Astrocyte (in vitro differentiated cells and primary cell): Measurements from ENCODE around the gene SRSF1. TPM values are rescaled to one million over a fixed set of nuclear protein-coding genes. Genes with fewer than 3 reads are reported as not detected.

Experiments
- DNase-seq: peaks from one replicate; pipeline ENCODE4 v3.0.0-alpha.2; 2010; ENCODE audit warnings: low read depth
- FAIRE-seq: peaks from 2 replicates; lab custom pipeline; 2011; peaks lifted over from hg19 to GRCh38; lab: Jason Lieb, UNC
- H2AFZ ChIP-seq: 2 replicates; pipeline ENCODE4 v1.6.0; 2012; ENCODE audit warnings: low read depth, low read length, inconsistent platforms
- H3K27ac ChIP-seq: 2 replicates; pipeline ENCODE4 v1.5.1; 2011; ENCODE audit warnings: low read depth, low read length, inconsistent platforms
- H3K27me3 ChIP-seq: 2 replicates; pipeline ENCODE4 v1.6.0; 2011; ENCODE audit warnings: low read length, inconsistent platforms; ENCODE audit not compliant: insufficient read depth
- H3K36me3 ChIP-seq: 2 replicates; pipeline ENCODE4 v1.5.1; 2011; ENCODE audit warnings: low read length, inconsistent platforms; ENCODE audit not compliant: insufficient read depth
- H3K4me1 ChIP-seq: 2 replicates; pipeline ENCODE4 v1.5.1; 2011; ENCODE audit warnings: low read length, inconsistent platforms; ENCODE audit not compliant: insufficient read depth
- H3K4me2 ChIP-seq: 2 replicates; pipeline ENCODE4 v1.6.0; 2012; ENCODE audit warnings: low read length, inconsistent platforms
- H3K4me3 ChIP-seq: 2 replicates; pipeline ENCODE4 v1.5.1; 2011; ENCODE audit warnings: low read depth, mild to moderate bottlenecking, low read length, inconsistent platforms; ENCODE audit not compliant: insufficient read depth
- H3K79me2 ChIP-seq: 2 replicates; pipeline ENCODE4 v1.6.0; 2012; ENCODE audit warnings: mild to moderate bottlenecking, low read length, inconsistent platforms; ENCODE audit not compliant: insufficient read depth
- H3K9ac ChIP-seq: 2 replicates; pipeline ENCODE4 v1.6.0; 2012; ENCODE audit warnings: mild to moderate bottlenecking, low read length, inconsistent platforms
- H3K9me3 ChIP-seq: 2 replicates; pipeline ENCODE4 v1.5.1; 2012; ENCODE audit warnings: low read depth, mild to moderate bottlenecking, low read length, inconsistent platforms; ENCODE audit not compliant: insufficient read depth
- H4K20me1 ChIP-seq: 2 replicates; pipeline ENCODE4 v1.6.0; 2012; ENCODE audit warnings: low read length, inconsistent platforms; ENCODE audit not compliant: insufficient read depth
- H3K27ac Mint-ChIP-seq: one replicate; pipeline ENCODE4 v1.8.0; 2021; ENCODE audit warnings: mild to moderate bottlenecking, mixed read lengths; ENCODE audit not compliant: unreplicated experiment
- H3K27me3 Mint-ChIP-seq: one replicate; pipeline ENCODE4 v1.8.0; 2021; ENCODE audit warnings: low read depth, mixed read lengths; ENCODE audit not compliant: unreplicated experiment
- H3K36me3 Mint-ChIP-seq: one replicate; pipeline ENCODE4 v1.8.0; 2021; ENCODE audit warnings: low read depth, mixed read lengths; ENCODE audit not compliant: unreplicated experiment
- H3K4me1 Mint-ChIP-seq: one replicate; pipeline ENCODE4 v1.8.0; 2021; ENCODE audit warnings: low read depth, mixed read lengths; ENCODE audit not compliant: unreplicated experiment
- H3K4me3 Mint-ChIP-seq: one replicate; pipeline ENCODE4 v1.8.0; 2021; ENCODE audit warnings: mild to moderate bottlenecking, moderate library complexity, mixed read lengths; ENCODE audit not compliant: unreplicated experiment
- H3K9me3 Mint-ChIP-seq: one replicate; pipeline ENCODE4 v1.8.0; 2021; ENCODE audit warnings: mild to moderate bottlenecking, mixed read lengths; ENCODE audit not compliant: unreplicated experiment
- CTCF ChIP-seq: IDR thresholded peaks from 2 replicates; pipeline ENCODE4 v1.5.1; 2011; ENCODE audit warnings: low read depth, mild to moderate bottlenecking, inconsistent platforms, low read length, moderate library complexity; ENCODE audit not compliant: insufficient read depth
- EZH2 ChIP-seq: IDR thresholded peaks from 2 replicates; pipeline ENCODE4 v1.6.1; 2012; ENCODE audit warnings: mild to moderate bottlenecking, low read length, inconsistent platforms; ENCODE audit not compliant: insufficient read depth
- total RNA-seq: library from RNA; stranded (reverse); gene quantifications from 2 replicates; pipeline ENCODE4 v1.2.1, GENCODE V29; 2021

The SRSF1 gene
- total RNA-seq, 1 donor from 2014 or later: 196 TPM

- H3K27me3 Mint-ChIP-seq: peaks cover 55% of the 10 kb centered on the region
- no peak overlapping the region for H3K4me3 Mint-ChIP-seq
- TF ChIP-seq CTCF (no peak), EZH2 (no peak)
- H3K9me3 Mint-ChIP-seq: peaks cover 11% of the 10 kb centered on the region
- no peaks in the 10 kb centered on the region for H3K79me2 ChIP-seq
- no peak overlapping the region for H3K4me2 ChIP-seq
- no peak for DNase-seq
- no peak overlapping the region for H3K4me3 ChIP-seq
- H3K27ac ChIP-seq: no peak overlapping the region
- no peaks in the 10 kb centered on the region for H3K4me1 Mint-ChIP-seq
- no peak overlapping the region for H3K27ac Mint-ChIP-seq
- H3K36me3 ChIP-seq: no peaks in the 10 kb centered on the region
- no peaks in the 10 kb centered on the region for H3K9me3 ChIP-seq
- no peaks in the 10 kb centered on the region for H4K20me1 ChIP-seq
- H3K9ac ChIP-seq: no peak overlapping the region
- no peak for FAIRE-seq
- peaks cover 16% of the 10 kb centered on the region for H3K27me3 ChIP-seq
- no peaks in the 10 kb centered on the region for H3K4me1 ChIP-seq
- H3K36me3 Mint-ChIP-seq: no peaks in the 10 kb centered on the region
- H2AFZ ChIP-seq: no peak overlapping the region
Measured at GRCh38 chr17:58043221-58044181, 36.5 kb upstream of the SRSF1 start.

GRCh38 chr17:58041161-58041560, 34.1 kb upstream of the SRSF1 start:
- Mint-ChIP-seq H3K9me3 (peaks cover 11% of the 10 kb centered on the region), H3K4me1 (no peaks in the 10 kb centered on the region), H3K27ac (no peak overlapping the region), H3K27me3 (peaks cover 47% of the 10 kb centered on the region), H3K4me3 (no peak overlapping the region), H3K36me3 (no peaks in the 10 kb centered on the region)
- Histone ChIP-seq H3K79me2 (no peaks in the 10 kb centered on the region), H3K27me3 (peaks cover 19% of the 10 kb centered on the region), H3K4me1 (no peaks in the 10 kb centered on the region), H2AFZ (no peak overlapping the region), H3K4me2 (no peak overlapping the region), H3K9ac (no peak overlapping the region), H3K4me3 (no peak overlapping the region), H4K20me1 (no peaks in the 10 kb centered on the region), H3K9me3 (no peaks in the 10 kb centered on the region), H3K27ac (no peak overlapping the region), H3K36me3 (no peaks in the 10 kb centered on the region)
- TF ChIP-seq EZH2: no peak
- TF ChIP-seq CTCF: no peak
- no peak for DNase-seq
- FAIRE-seq: no peak

- H3K4me3 Mint-ChIP-seq: no peak overlapping the region
- peaks cover 19% of the 10 kb centered on the region for H3K27me3 ChIP-seq
- H3K4me1 ChIP-seq: no peaks in the 10 kb centered on the region
- no peak overlapping the region for H3K27ac ChIP-seq
- H2AFZ ChIP-seq: no peak overlapping the region
- no peak overlapping the region for H3K4me3 ChIP-seq
- H3K4me1 Mint-ChIP-seq: no peaks in the 10 kb centered on the region
- no peaks in the 10 kb centered on the region for H3K9me3 ChIP-seq
- no peak for DNase-seq
- H3K9me3 Mint-ChIP-seq: peaks cover 11% of the 10 kb centered on the region
- no peak overlapping the region for H3K4me2 ChIP-seq
- H4K20me1 ChIP-seq: no peaks in the 10 kb centered on the region
- TF ChIP-seq CTCF (no peak), EZH2 (no peak)
- FAIRE-seq: no peak
- H3K36me3 ChIP-seq: no peaks in the 10 kb centered on the region
- H3K79me2 ChIP-seq: no peaks in the 10 kb centered on the region
- peaks cover 45% of the 10 kb centered on the region for H3K27me3 Mint-ChIP-seq
- H3K9ac ChIP-seq: no peak overlapping the region
- no peaks in the 10 kb centered on the region for H3K36me3 Mint-ChIP-seq
- H3K27ac Mint-ChIP-seq: no peak overlapping the region
Measured at GRCh38 chr17:58040386-58040785, 33.3 kb upstream of the SRSF1 start.
